Measurements from ENCODE around the gene CDC42EP1. TPM values are rescaled to one million over a fixed set of nuclear protein-coding genes. Genes with fewer than 3 reads are reported as not detected.
"Not testable (repeated sequence)": the region's sequence is repeated elsewhere in the genome, so short reads cannot be mapped to it uniquely, and the experiment has no call there.

The CDC42EP1 gene
- total and polyA plus RNA-seq, 8 donors: 68.8 to 139 (median 88.3) TPM

- TF ChIP-seq CTCF (IDR thresholded peaks at IDR 0.05): peak in 1 of 4 donors; percentile 17
- ATAC-seq (peak; percentile 44 to 73 (median 62)), DNase-seq (peak; percentile 81 to 95 (median 88)), FAIRE-seq (no peak)
- Histone ChIP-seq H3K36me3 (no peaks in the 10 kb centered on the region), H3K9me3 (no peaks in the 10 kb centered on the region), H3K27me3 (no peaks in the 10 kb centered on the region), H3K4me1 (peaks cover 40 to 50% (median 46%) of the 10 kb centered on the region in 3 donors), H3K4me3 (no peak overlapping the region), H3K27ac (peak overlapping the region; percentile 18 to 96 (median 66))
- intact Hi-C loops (cut with DNase I): loop anchor here in 1 of 3 donors (10.0 kb wide), 2 partner anchors 45 to 135 kb away; partner anchors contain the start of gene NOL12
- 6 to 13% methylated on average over 5 of the region's 5 CpGs for WGBS, 2 donors
Observed at GRCh38 chr22:37549704-37550059, 10.6 kb upstream of the CDC42EP1 start.

- H3K4me3 ChIP-seq; FAIRE-seq; ATAC-seq; H3K9me3 ChIP-seq; H3K36me3 ChIP-seq; H3K27me3 ChIP-seq; H3K27ac ChIP-seq; intact Hi-C loops (cut with DNase I); DNase-seq: not testable (repeated sequence)
- WGBS, 2 donors: 81 to 84% methylated on average over 9 of the region's 9 CpGs
- H3K4me1 ChIP-seq: peaks cover 33 to 38% (median 35%) of the 10 kb centered on the region in 3 donors
Observed at GRCh38 chr22:37550921-37551320, 9.4 kb upstream of the CDC42EP1 start.

DNA sequence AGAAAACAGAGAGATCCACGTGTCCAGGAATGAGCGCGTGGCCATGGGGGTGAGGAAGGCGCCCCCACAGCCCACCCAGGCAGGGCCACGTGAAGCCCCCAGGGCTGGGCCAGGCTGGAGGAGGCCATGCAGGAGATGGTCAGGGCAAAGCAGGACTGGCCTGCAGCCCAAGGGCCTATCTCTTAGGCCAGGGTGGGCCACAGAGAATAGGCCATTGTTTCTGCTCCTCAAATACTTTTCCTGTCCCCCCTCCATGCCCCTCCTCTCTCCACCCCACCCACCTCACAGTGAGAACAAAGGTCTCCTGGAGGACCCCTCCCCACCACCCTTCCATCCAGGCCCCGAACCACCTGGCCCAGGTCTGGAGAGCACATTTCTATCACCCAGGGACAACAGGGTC lies 8.3 kb upstream of the CDC42EP1 start:
- no peak for ATAC-seq
- H3K27me3 ChIP-seq: no peaks in the 10 kb centered on the region
- TF ChIP-seq CTCF (IDR thresholded peaks at IDR 0.05): no peak
- no peak overlapping the region for H3K4me3 ChIP-seq
- DNase-seq: peak in 1 of 6 donors; percentile 48
- peaks cover 34 to 36% (median 35%) of the 10 kb centered on the region in 3 donors for H3K4me1 ChIP-seq
- no peak for FAIRE-seq
- 72 to 78% methylated on average over 6 of the region's 6 CpGs for WGBS, 2 donors
- no peak overlapping the region for H3K27ac ChIP-seq
- intact Hi-C loops (cut with DNase I): no loop called here
- H3K36me3 ChIP-seq: no peaks in the 10 kb centered on the region
- H3K9me3 ChIP-seq: no peaks in the 10 kb centered on the region

DNA sequence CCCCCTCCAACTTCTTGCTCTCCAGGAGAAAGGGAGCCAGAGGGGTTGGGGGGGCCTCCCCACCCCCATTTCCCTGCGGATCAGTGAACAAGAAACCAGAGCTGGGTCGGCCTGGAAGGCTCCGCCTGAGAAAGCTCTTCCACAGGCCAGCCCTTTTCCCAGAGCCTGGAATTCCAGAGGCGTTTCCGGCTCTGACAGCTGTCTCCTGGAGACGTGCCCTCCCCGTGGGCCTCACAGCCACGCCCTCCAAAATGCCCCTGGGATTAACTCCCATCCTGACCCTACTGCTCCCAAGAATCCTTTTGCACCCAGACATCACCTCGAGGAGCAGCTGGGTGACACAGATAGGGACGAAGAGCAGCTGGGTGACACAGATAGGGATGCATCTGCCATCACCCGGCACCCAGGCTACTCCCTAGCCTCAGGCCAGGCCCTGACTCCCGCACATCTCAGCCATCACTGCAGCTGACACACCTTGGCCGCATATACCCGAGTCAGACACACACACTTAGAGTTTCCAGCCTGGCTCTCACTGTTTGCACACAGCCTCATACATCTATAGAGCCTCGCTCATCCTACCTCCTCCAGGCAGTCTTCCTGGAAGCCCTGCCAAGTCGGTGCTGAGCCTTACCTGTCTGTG lies 7.6 kb upstream of the CDC42EP1 start:
- no peak for FAIRE-seq
- Histone ChIP-seq H3K4me1 (peaks cover 34 to 37% (median 35%) of the 10 kb centered on the region in 3 donors), H3K4me3 (no peak overlapping the region), H3K9me3 (no peaks in the 10 kb centered on the region), H3K27me3 (no peaks in the 10 kb centered on the region), H3K36me3 (no peaks in the 10 kb centered on the region), H3K27ac (no peak overlapping the region)
- 46 to 54% methylated on average over 15 to 16 of the region's 16 CpGs for WGBS, 2 donors
- intact Hi-C loops (cut with DNase I): no loop called here
- ATAC-seq: no peak
- TF ChIP-seq CTCF (IDR thresholded peaks at IDR 0.05): no peak
- DNase-seq: no peak

GRCh38 chr22:37553725-37554124 lies 6.6 kb upstream of the CDC42EP1 start:
- Histone ChIP-seq H3K4me1 (peaks cover 38 to 43% (median 39%) of the 10 kb centered on the region in 3 donors), H3K36me3 (no peaks in the 10 kb centered on the region), H3K9me3 (no peaks in the 10 kb centered on the region), H3K4me3 (no peak overlapping the region), H3K27ac (no peak overlapping the region), H3K27me3 (no peaks in the 10 kb centered on the region)
- TF ChIP-seq CTCF (IDR thresholded peaks at IDR 0.05): no peak
- WGBS, 2 donors: 96 to 100% methylated on average over 9 of the region's 9 CpGs
- FAIRE-seq (no peak), DNase-seq (no peak), ATAC-seq (no peak)
- intact Hi-C loops (cut with DNase I): no loop called here
